GM18867 (cell line): Measurements from ENCODE around the gene SH3BP2.

Source experiments
- ATAC-seq: cut with Tn5 transposase; IDR thresholded peaks from one replicate; pipeline ENCODE4 v1.9.1; 2021; ENCODE audit warnings: mild to moderate bottlenecking, moderate library complexity; ENCODE audit not compliant: unreplicated experiment

Gene SH3BP2

GRCh38 chr4:2790583-2791517 lies 2.0 kb upstream of the SH3BP2 start:
- ATAC-seq: no peak

- ATAC-seq: no peak
Measured at GRCh38 chr4:2791518-2792395, 1.1 kb upstream of the SH3BP2 start.

DNA sequence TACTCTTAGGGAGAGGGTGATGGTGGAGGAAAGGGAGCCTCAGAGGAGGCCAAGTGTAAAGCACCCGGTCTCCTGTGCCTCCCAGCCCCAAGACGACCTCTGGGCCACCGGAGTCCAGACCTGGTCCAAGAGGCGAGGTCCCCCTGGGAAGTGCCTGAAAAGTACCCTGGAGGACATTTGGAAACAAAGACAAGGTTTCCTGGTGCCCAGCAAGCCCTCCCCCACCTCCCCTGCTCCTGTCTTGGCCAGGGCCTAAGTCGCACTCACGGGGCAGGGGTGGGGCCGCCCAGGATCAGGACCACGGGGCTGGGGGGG lies 532 bp upstream of the SH3BP2 start:
- no peak for ATAC-seq

DNA sequence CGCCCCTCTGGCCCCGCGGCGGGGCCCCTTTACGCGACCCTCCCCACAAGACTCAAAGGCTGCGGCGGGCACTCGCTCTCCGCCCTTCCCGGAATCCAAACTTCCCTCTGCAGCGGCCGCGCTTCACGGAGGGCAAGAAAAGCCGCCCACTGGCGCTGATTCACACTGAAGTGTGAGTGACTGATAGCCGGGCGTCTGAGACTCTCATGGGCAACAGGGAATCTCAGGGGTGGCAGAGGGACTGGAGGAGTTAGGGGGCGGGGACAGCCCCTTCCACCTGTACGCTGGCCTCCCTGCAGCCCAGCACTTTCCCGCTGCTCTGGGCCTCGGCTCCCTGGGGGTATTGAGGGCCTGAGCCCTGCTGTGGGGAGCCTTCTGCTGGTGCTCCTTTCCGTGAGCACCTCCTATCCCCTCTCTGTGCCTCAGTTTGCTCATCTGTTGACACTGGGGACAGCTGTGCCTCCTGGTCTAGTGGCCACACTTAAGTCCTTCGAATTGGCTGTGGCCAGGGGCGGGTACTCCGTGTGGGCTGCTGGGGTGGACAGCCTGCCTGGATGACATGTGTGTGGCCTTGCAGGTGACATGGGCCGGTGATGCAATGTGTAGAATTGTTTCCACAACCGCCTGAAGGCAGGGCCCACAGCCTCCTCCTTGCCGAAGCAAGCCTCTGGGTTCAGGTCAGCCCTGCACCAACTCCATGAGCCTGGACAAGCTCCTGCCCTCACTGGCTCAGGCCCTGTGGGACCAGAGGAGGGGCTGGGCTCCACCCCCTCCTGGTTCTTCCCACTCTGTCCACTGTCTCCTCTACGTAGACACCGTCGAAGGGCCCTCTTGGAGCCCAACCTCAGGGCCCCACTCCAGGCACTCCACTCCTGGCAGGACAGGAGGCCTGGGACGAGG lies 951 bp downstream of the SH3BP2 start:
- no peak for ATAC-seq

DNA sequence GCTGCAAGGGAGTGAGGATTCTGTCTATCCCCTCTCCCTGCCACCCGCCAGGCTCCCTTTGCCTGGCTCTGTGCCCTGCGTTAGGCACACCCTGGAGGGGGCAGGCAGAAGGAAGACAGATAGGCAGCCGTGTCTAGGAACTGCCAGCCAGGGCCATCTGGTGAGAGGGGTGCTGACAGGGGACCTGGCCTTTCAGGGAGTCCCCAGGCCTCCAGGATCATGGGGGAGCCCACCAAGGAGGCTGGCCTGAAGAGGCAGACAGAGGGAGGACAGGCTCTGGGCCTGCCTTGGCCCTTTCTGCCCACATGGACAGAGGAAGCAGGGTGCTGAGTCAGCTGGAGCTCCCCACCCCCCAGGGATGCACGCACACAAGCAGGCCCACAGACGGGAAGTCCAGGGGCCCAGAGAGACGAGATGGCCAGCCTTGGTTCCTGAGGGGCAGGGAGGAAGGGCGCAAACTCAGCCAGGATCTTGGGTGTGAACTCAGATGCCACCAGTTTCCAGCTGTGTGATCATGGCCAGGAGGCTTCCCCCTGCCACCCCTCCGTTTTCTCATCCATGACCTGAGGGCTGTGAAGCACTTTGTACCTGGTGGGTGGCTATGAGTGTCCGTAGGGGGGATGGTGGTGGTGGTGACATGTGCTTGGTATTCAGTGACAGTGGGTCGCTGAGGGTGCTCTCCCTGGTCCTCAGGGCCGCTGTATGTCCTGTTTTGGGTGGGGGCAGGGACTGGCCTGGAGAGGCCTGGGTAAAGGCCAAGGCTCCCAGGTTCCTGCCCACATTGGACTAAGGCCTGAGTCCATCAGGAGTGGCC lies 1.8 kb downstream of the SH3BP2 start:
- ATAC-seq: no peak

- no peak for ATAC-seq
Measured at GRCh38 chr4:2795300-2795892, 2.5 kb downstream of the SH3BP2 start.

GRCh38 chr4:2795893-2796848 lies 3.3 kb downstream of the SH3BP2 start:
- ATAC-seq: no peak

DNA sequence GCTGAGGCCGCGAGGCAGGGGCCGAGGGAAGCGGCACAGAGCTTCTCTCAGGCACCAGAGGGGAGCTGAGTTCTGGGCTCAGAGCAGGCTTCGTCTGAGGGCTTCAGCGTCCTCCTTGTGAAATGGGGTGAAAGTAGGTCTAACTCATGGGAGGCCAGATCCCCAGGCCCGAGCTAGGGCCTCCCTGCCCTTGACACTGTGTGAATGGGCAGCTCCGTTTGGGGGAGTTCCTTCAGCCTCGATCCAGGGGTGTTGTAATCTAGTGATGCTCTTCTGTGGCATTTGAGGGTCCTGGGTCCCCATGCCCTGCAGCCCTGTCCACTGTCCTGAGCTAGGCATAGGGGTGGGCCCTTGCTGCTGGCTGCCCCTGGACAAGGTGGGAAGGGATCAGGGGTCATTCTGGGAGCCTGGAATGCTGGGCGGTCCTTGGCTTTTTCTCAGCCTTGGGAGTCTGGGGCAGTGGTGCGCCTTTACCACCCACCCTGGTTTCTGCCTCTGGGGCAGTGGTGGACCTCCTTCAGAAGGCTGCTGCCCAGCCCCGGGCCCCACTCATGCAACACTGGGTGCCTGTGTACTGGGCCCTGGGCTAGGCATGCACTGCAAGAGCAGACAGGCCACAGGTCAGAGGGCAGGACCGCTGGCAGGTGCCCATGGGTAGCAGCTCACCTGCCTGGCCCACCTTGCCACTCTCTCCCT lies 4.1 kb downstream of the SH3BP2 start:
- no peak for ATAC-seq

DNA sequence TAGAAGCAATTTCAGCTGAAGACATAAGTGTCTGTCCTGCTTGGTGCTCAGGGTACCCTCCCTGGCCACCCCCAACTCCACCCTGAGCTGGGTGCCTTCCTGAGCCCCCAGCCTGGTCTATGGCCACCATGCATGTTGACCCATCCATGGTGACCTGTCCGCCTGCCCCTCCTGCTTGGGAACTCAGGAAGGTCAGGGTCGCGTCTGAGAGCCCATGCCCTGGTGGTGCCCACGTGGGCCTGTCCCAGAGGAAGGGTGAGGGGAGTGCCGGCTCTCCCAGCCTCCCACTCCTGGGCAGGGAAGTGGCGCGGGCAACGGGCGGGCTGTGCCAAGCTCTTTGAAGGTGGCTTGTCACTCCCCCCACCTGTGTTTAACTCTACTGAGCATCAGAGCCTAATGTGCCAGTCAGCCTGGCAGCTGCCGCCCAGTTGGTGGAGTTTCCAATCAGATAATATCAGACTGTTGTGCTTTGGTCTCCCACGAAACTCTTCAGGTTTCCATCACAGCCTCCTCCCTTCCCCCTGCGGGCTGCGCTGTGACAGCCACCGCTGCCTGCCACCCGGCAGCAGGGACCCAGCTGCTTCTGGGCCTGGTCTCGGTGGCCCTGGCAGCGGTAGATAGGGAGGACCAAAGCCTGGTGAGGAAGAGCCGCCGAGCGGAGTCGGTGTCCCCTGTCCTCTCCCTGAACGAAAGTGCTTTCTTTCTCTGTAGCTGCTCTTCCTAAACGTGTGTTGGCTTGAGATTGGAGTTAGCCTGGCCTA lies 4.8 kb downstream of the SH3BP2 start:
- no peak for ATAC-seq

DNA sequence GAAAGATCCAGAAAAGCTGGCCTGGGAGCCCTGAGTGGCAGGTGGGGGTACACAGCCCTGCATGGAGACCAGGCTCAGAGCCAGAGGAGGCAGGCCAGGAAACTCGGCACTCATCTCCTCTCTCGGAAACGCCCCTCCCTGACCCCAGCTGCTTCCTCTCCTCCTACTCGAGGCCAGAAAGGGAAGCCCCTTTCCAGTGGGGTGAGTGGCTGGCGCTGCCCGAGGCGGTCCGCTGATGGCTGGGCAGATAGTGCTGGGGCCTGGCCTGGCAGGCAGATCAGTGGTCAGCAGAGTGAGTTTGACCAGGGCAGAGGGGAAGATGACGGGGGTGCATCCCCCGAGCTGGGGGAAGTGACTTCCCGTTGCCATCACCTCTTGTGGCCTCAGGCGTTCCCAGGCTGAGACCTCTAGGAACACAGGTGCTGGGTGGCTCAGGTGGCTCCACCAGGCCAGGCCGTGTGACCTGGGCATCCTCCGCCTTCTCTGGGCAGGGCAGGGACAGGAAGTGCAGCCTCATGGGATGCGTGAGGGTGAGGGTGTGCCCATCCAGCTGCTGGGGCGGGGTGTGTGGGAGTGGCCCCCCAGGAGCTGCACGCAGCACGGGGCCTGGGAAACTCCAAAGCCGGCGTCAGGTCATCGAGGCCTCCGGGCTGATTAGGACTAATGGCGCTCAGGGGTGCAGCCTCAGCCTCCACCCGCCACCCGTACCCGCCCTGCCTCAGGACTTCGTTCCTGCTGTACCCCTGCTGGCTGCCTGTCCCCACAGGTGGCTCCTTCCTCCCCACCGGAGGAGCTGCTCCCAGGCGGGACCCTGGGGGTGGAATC lies 5.7 kb downstream of the SH3BP2 start:
- ATAC-seq: peak; percentile 33

- ATAC-seq: no peak
Measured at GRCh38 chr4:2799224-2799911, 6.5 kb downstream of the SH3BP2 start.

DNA sequence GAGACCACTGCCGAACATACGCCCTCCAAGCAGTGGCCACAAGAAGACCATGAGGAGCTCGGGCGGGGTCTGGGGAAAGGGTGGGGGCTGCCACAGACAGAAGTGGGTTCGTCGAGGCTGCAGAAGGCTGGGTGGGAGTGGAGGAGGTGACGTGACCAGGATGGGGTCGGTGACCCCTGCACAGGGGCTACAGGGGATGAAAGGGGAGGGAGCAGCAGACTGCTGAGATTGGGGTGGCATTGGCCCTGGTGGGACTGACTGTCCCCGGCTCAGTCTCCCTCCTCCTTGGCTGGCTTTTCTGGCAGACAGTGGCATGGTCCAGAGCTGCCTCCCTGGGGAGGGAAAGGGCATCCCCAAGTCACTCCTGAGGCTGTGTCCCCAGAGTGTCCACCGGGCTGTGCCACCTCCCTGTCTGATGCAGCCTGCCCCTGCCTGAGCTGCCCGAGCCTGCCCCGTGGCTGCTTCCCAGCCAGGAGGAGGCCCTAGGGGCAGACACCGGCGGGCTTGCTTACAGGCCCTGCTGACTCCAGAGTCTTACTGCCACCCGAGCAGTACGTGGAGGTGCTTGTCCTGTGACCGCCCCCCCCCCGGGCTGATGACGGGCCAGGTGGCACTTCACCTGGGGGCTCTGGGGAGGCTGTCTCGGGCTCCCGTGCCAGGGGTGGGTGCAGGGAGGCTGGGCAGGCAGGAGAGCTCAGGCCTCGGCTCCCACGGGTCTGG lies 7.2 kb downstream of the SH3BP2 start:
- no peak for ATAC-seq

GRCh38 chr4:2800691-2801596 lies 8.1 kb downstream of the SH3BP2 start:
- no peak for ATAC-seq
